ENCODE results near the gene CHIA.

DNA sequence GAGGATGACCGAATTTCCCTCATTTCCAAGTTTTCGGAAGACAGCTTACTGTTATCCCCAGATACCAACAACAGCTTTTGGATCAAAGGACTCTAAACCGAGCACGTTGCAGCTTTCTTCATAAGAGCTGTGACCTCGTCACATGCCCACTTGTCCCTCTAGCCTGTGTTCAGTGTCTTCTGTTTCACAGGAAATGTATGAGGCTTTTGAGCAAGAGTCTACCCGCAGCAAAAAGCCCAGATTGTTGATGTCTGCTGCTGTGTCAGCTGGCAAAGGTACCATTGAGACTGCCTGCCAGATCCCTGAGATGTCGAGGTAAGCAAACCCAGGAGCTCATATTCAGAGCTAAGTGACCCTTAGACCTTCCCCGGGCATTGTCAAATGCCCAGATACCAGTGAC lies 39.1 kb upstream of the CHIA start:
- TF ChIP-seq, protein P1, sequence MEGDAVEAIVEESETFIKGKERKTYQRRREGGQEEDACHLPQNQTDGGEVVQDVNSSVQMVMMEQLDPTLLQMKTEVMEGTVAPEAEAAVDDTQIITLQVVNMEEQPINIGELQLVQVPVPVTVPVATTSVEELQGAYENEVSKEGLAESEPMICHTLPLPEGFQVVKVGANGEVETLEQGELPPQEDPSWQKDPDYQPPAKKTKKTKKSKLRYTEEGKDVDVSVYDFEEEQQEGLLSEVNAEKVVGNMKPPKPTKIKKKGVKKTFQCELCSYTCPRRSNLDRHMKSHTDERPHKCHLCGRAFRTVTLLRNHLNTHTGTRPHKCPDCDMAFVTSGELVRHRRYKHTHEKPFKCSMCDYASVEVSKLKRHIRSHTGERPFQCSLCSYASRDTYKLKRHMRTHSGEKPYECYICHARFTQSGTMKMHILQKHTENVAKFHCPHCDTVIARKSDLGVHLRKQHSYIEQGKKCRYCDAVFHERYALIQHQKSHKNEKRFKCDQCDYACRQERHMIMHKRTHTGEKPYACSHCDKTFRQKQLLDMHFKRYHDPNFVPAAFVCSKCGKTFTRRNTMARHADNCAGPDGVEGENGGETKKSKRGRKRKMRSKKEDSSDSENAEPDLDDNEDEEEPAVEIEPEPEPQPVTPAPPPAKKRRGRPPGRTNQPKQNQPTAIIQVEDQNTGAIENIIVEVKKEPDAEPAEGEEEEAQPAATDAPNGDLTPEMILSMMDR (IDR thresholded peaks at IDR 0.05), result no peak
- TF ChIP-seq JUND (IDR thresholded peaks at IDR 0.05) (no peak), EP300 (IDR thresholded peaks at IDR 0.05; ENCODE audit: borderline replicate concordance in 1 of 2, low read depth in 1 of 2, low read length in 1 of 2) (no peak), FOXM1 (IDR thresholded peaks at IDR 0.05; ENCODE audit: low read depth) (no peak), ELF1 (IDR thresholded peaks at IDR 0.05) (no peak), RAD21 (IDR thresholded peaks at IDR 0.05; ENCODE audit: low read length) (no peak), POLR2AphosphoS5 (IDR thresholded peaks at IDR 0.05; ENCODE audit: low read depth, low read length) (no peak), MAX (IDR thresholded peaks at IDR 0.05; ENCODE audit: low read depth) (no peak)

Data from SK-N-SH (cell line).